ENCODE data around the gene KSR1. TPM values are rescaled to one million over a fixed set of nuclear protein-coding genes. Genes with fewer than 3 reads are reported as not detected.
A peak's percentile ranks its signal among the peaks of the same experiment; 100 is the strongest.

KSR1 gene
- polyA plus RNA-seq, 1 experiment, result 28.2 TPM

- Histone ChIP-seq H3K27ac (ENCODE audit: low read depth, low read length) (no peak overlapping the region), H3K9me3 (ENCODE audit: control insufficient read depth, insufficient read depth, low read length) (no peaks in the 10 kb centered on the region), H3K27me3 (ENCODE audit: control insufficient read depth, insufficient read depth, low read length) (no peaks in the 10 kb centered on the region), H3K4me3 (ENCODE audit: low read depth, low read length) (no peak overlapping the region)
- ChIA-PET POLR2A (no interaction called here), CTCF (no interaction called here)
- TF ChIP-seq, protein P1, sequence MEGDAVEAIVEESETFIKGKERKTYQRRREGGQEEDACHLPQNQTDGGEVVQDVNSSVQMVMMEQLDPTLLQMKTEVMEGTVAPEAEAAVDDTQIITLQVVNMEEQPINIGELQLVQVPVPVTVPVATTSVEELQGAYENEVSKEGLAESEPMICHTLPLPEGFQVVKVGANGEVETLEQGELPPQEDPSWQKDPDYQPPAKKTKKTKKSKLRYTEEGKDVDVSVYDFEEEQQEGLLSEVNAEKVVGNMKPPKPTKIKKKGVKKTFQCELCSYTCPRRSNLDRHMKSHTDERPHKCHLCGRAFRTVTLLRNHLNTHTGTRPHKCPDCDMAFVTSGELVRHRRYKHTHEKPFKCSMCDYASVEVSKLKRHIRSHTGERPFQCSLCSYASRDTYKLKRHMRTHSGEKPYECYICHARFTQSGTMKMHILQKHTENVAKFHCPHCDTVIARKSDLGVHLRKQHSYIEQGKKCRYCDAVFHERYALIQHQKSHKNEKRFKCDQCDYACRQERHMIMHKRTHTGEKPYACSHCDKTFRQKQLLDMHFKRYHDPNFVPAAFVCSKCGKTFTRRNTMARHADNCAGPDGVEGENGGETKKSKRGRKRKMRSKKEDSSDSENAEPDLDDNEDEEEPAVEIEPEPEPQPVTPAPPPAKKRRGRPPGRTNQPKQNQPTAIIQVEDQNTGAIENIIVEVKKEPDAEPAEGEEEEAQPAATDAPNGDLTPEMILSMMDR (IDR thresholded peaks at IDR 0.05; ENCODE audit: low read depth, low read length), result no peak
- DNase-seq (ENCODE audit: low read depth, low spot score), result no peak
Observed at GRCh38 chr17:27549251-27549893, 93.1 kb downstream of the KSR1 start.

DNA sequence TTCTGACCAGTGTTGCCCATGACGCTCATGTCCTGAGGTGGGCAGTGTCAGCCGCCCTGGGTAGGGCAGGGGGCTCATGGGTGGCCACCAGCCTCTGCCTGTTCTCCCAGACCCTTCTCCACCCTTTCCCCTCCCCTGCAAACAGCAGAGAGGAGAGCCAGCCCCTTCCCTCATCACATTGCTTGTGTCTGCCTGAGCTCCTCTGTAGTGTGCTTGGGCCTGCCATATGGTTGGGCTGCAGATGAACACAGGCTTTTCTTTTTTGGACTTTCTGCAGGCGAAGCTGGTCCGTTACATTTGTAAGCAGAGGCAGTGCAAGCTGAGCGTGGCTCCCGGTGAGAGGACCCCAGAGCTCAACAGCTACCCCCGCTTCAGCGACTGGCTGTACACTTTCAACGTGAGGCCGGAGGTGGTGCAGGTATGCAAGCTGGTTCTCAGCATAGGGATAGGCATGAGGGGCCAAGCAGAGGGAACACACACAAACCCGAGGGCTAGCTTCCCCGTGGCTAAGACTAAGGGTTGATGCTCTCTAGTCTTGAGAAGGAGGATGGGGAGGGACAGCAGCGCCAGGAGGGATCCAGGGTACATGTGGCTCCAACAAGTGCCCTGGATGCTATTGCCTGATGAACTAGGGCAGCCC is 94.2 kb downstream of the KSR1 start:
- TF ChIP-seq, protein P1 (IDR thresholded peaks at IDR 0.05; ENCODE audit: low read depth, low read length), result no peak
- DNase-seq (ENCODE audit: low read depth, low spot score), result no peak
- CTCF ChIA-PET, result interaction anchor here (0.5 kb wide), 1 partner anchor 101 kb away, joined by 5 read pairs; no protein-coding TSS in a partner anchor
- H3K27ac ChIP-seq (ENCODE audit: low read depth, low read length), result no peak overlapping the region
- no peaks in the 10 kb centered on the region for H3K9me3 ChIP-seq (ENCODE audit: control insufficient read depth, insufficient read depth, low read length)
- H3K27me3 ChIP-seq (ENCODE audit: control insufficient read depth, insufficient read depth, low read length), result no peaks in the 10 kb centered on the region
- POLR2A ChIA-PET, result interaction anchor here (1.2 kb wide), 1 partner anchor 10 kb away, joined by 4 read pairs; no protein-coding TSS in a partner anchor
- no peak overlapping the region for H3K4me3 ChIP-seq (ENCODE audit: low read depth, low read length)

DNA sequence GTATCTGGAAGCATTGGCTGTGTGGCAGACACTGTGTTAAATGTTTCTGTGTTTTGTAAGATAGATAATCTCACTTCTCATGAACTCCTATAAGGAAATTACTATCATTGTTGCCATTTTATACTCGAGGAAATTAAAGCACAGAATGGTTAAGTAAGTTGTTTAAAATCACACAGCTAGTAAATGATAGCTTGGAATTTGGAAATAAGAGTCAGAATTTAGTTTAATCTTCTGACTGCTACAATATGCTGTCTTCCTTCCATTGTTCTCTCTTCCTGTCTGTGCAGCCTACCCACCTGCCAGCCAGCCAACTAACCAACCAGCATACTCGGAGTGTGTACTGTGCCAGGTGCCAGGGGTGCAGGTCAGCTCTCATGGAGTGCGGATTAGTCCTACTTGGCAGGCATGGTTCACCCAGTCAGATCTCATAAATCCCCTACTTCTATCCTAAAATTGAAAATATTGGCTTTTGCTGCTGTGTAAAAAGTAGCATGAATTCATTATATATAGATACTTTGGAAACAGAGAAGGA is 94.8 kb downstream of the KSR1 start:
- Histone ChIP-seq H3K27me3 (ENCODE audit: control insufficient read depth, insufficient read depth, low read length) (no peaks in the 10 kb centered on the region), H3K9me3 (ENCODE audit: control insufficient read depth, insufficient read depth, low read length) (no peaks in the 10 kb centered on the region), H3K4me3 (ENCODE audit: low read depth, low read length) (no peak overlapping the region), H3K27ac (ENCODE audit: low read depth, low read length) (no peak overlapping the region)
- POLR2A ChIA-PET, result interaction anchor here (1.2 kb wide), 1 partner anchor 11 kb away, joined by 4 read pairs; no protein-coding TSS in a partner anchor
- CTCF ChIA-PET, result interaction anchor here (0.5 kb wide), 1 partner anchor 100 kb away, joined by 5 read pairs; no protein-coding TSS in a partner anchor
- TF ChIP-seq, protein P1 (IDR thresholded peaks at IDR 0.05; ENCODE audit: low read depth, low read length), result no peak
- no peak for DNase-seq (ENCODE audit: low read depth, low spot score)

DNA sequence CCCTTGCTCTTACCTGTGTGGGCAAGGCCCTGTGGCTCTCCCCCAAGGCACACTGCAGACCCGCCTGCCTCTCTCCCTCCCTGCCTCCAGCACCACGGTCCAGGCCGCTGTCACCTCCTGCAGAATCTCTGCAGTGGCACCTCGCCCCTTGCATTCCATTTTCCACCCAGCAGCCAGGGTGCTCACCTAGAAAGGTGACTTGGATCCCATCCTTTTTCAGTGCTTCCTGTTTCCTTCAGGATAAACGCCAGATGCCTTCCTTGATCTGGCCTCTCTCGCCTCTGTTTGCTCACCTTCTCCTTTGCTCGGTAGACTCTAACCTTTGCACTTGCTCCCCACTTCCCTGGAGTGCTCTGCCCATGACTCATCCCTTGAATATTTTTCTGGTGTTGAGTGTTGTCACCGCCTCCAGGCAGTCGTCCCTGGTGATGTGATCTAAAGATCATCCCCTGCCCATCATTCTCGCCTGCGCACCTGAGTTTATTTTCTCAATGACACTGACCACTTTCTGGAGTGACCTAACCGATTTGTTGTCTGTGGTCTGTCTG is 95.5 kb downstream of the KSR1 start:
- Histone ChIP-seq H3K9me3 (ENCODE audit: control insufficient read depth, insufficient read depth, low read length) (no peaks in the 10 kb centered on the region), H3K27me3 (ENCODE audit: control insufficient read depth, insufficient read depth, low read length) (no peaks in the 10 kb centered on the region), H3K27ac (ENCODE audit: low read depth, low read length) (peak overlapping the region; percentile 21), H3K4me3 (ENCODE audit: low read depth, low read length) (no peak overlapping the region)
- TF ChIP-seq, protein P1 (IDR thresholded peaks at IDR 0.05; ENCODE audit: low read depth, low read length), result no peak
- no peak for DNase-seq (ENCODE audit: low read depth, low spot score)
- ChIA-PET POLR2A (no interaction called here), CTCF (no interaction called here)

All from AG04450 (cell line).